AG10803 (cell line): ENCODE measurements around the gene PGAM5.
A peak's percentile ranks its signal among the peaks of the same experiment; 100 is the strongest.
"Not testable (repeated sequence)": the region's sequence is repeated elsewhere in the genome, so short reads cannot be mapped to it uniquely, and the experiment has no call there.

Experiments used
- DNase-seq: peaks from one replicate; pipeline ENCODE4 v3.0.0; 2010; ENCODE audit warnings: low read depth
- H3K4me3 ChIP-seq: 2 replicates; pipeline ENCODE4 v1.5.1; 2011; ENCODE audit warnings: mild to moderate bottlenecking, low read length, control low read depth
- TF ChIP-seq, protein P1 (sequence below): conservative IDR thresholded peaks from 2 replicates; pipeline ENCODE4 v1.5.1; 2011; ENCODE audit warnings: mild to moderate bottlenecking, low read length, control low read depth, inconsistent platforms

The PGAM5 gene

DNA sequence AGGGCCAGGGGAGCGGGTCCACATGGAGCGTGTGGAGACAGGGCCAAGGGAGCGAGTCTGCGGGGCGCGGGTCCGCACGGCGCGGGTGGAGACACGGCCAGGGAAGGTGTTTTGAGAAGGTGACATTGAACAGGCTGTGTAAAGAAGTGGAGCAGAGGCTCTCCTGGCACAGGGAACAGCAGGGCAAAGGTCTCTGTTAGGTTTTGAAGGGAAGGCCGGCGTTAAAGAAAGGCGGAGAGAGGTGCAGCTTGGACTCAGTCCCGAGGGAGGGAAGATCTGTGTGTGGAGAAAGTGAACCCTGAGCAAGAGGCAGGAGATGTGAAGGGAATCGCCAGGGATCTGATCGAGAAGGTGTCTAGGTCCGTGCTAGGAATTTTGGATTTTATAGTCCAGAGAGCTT lies 21.4 kb upstream of the PGAM5 start:
- TF ChIP-seq, protein P1, sequence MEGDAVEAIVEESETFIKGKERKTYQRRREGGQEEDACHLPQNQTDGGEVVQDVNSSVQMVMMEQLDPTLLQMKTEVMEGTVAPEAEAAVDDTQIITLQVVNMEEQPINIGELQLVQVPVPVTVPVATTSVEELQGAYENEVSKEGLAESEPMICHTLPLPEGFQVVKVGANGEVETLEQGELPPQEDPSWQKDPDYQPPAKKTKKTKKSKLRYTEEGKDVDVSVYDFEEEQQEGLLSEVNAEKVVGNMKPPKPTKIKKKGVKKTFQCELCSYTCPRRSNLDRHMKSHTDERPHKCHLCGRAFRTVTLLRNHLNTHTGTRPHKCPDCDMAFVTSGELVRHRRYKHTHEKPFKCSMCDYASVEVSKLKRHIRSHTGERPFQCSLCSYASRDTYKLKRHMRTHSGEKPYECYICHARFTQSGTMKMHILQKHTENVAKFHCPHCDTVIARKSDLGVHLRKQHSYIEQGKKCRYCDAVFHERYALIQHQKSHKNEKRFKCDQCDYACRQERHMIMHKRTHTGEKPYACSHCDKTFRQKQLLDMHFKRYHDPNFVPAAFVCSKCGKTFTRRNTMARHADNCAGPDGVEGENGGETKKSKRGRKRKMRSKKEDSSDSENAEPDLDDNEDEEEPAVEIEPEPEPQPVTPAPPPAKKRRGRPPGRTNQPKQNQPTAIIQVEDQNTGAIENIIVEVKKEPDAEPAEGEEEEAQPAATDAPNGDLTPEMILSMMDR, result no peak
- no peak for DNase-seq
- H3K4me3 ChIP-seq, result no peak overlapping the region; the same call in 1 of the 2 replicates

DNA sequence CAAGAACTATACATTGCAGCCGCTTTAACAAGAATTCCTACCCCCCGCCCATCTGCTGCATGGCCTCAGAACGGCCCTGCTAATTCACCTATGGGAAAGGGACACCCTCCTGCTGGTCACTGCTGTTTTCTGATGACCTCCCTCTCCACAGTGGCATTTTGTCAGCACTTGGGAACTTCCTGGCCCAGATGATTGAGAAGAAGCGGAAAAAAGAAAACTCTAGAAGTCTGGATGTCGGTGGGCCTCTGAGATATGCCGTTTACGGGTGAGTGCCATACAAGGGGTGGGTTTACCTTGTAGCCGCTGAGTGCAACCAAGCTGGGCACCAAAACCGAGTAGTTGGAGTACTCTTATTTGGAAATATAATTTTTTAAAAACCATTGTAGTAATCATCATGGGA lies 20.5 kb upstream of the PGAM5 start:
- no peak overlapping the region for H3K4me3 ChIP-seq
- TF ChIP-seq, protein P1, result no peak
- no peak for DNase-seq

DNA sequence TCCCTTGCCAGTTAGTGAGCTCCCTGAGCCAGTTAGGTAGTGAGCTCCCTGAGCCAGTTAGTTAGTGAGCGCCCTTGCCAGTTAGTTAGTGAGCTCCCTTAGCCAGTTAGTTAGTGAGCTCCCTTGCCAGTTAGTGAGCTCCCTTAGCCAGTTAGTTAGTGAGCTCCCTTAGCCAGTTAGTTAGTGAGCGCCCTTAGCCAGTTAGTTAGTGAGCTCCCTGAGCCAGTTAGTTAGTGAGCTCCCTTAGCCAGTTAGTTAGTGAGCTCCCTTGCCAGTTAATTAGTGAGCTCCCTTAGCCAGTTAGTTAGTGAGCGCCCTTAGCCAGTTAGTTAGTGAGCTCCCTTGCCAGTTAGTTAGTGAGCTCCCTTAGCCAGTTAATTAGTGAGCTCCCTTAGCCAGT lies 18.6 kb upstream of the PGAM5 start:
- not testable (repeated sequence) for H3K4me3 ChIP-seq, DNase-seq

DNA sequence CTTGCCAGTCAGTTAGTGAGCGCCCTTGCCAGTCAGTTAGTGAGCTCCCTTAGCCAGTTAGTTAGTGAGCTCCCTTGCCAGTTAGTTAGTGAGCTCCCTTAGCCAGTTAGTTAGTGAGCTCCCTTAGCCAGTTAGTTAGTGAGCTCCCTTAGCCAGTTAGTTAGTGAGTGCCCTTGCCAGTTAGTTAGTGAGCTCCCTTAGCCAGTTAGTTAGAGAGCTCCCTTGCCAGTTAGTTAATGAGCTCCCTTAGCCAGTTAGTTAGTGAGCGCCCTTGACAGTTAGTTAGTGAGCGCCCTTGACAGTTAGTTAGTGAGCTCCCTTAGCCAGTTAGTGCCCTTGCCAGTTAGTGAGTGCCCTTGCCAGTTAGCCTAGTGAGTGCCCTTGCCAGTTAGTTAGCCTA lies 15.8 kb upstream of the PGAM5 start:
- DNase-seq, H3K4me3 ChIP-seq: not testable (repeated sequence)

DNA sequence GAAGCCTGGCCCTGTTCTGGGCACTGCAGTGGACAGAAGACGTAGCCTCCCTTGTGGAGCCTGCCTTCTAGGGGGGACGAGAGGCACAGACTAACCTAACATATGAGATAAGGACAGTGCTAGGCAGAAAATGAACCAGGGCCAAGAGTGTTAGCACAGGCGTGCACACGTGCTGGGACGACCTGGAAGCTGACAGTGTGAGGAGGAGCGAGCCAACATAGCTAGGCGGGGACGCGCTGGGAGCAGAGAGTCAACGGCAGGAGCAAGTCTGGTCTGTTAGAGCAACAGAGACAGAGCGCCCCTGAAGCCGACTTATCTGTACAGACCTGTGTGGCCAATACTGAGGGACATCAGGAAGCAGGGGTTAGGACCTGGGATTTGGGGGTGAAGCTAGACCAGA lies 15.2 kb upstream of the PGAM5 start:
- no peak overlapping the region for H3K4me3 ChIP-seq
- TF ChIP-seq, protein P1, result no peak
- DNase-seq, result no peak

DNA sequence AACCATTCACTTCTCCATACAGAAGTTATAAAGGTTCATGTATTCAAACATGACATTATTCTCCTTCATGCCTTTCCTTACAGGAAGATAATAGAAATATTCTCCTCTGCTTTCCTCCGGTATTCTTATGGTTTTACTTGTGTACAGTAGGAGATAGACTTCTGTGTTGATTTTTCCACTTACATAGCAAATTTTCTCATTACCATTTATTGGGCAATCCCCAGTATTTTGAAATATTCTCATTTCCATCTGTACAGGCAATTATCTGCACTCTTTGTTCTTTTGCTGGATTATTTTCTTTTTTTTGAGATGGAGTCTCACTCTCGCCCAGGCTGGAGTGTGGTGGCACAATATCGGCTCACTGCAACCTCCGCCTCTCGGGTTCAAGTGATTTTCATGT lies 12.3 kb upstream of the PGAM5 start:
- H3K4me3 ChIP-seq, result no peak overlapping the region
- no peak for DNase-seq
- TF ChIP-seq, protein P1, result no peak

DNA sequence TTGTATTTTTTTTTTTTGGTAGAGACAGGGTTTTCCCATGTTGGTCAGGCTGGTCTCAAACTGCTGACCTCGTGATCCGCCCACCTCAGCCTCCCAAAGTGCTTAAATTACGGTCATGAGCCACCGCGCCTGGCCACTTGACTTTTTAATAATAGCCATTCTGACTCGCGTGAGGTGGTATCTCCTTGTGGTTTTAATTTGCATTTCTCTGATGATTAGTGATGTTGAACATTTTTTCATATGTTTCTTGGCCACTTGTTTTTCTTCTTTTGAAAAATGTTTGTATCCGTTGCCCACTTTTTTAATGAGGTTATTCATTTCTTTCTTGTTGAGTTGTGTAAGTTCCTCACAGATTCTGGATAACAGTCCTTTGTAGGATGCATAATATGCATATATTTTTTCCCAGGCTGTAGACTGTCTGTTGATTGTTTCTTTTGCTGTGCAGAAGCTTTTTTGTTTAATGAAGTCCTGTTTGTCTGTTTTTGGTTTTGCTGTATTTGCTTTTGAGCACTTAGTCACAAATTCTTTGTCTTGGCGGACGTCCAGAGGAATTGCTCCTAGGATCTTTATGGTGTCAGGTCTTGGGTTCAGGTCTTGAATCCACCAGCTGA lies 10.3 kb upstream of the PGAM5 start:
- TF ChIP-seq, protein P1, result no peak
- peak; percentile 51 for DNase-seq
- H3K4me3 ChIP-seq, result no peak overlapping the region

DNA sequence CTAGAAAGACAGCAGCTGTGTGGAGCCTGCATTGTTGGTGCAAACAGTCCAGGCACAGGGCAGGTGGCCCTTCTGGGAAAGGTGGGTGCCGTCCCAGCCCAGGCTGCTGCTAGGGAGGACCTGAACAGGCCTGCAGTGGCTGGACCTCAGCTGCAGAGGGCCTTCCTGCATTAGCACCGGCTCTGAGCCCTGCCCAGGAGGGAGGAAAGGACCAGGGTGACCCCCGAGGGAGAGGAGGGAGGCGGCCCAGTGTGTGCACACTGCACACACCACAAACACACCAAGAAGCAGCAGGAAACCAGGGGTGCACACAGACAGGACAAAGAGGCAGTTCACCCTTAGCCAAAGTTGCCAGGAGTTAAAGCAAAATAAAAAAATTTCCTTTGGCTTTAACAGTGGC lies 8.0 kb upstream of the PGAM5 start:
- H3K4me3 ChIP-seq, result no peak overlapping the region
- TF ChIP-seq, protein P1, result no peak
- DNase-seq, result no peak
